H1 (cell line): ENCODE data around the gene NTN1.

Experiments used
- POU5F1 ChIP-seq: IDR thresholded peaks from 2 replicates; pipeline ENCODE4 v1.6.1; 2011; ENCODE audit warnings: low read depth, mild to moderate bottlenecking, low read length, moderate library complexity
- TAF1 ChIP-seq: IDR thresholded peaks from 2 replicates; pipeline ENCODE4 v1.6.1; 2011; ENCODE audit warnings: mild to moderate bottlenecking, low read depth, low read length
- TEAD4 ChIP-seq: IDR thresholded peaks from 2 replicates; pipeline ENCODE4 v1.6.1; 2012; ENCODE audit warnings: low read depth, low read length, inconsistent platforms, mixed read lengths
- TF ChIP-seq, protein P1 (sequence below): IDR thresholded peaks from 2 replicates; pipeline ENCODE4 v1.6.1; 2012; ENCODE audit warnings: inconsistent platforms
- TF ChIP-seq, protein P2 (sequence below), 3 experiments: IDR thresholded peaks; 1 replicate in 2 of 3; 2 replicates in 1 of 3; pipeline versions ENCODE4 v1.5.1 to v1.6.1; 2011; ENCODE audit warnings: low read length in 3 of 3, mild to moderate bottlenecking in 3 of 3, inconsistent platforms in 2 of 3, low read depth in 1 of 3, moderate library complexity in 1 of 3; ENCODE audit not compliant: insufficient read depth in 1 of 3; ENCODE audit errors: control extremely low read depth in 1 of 3

DNA sequence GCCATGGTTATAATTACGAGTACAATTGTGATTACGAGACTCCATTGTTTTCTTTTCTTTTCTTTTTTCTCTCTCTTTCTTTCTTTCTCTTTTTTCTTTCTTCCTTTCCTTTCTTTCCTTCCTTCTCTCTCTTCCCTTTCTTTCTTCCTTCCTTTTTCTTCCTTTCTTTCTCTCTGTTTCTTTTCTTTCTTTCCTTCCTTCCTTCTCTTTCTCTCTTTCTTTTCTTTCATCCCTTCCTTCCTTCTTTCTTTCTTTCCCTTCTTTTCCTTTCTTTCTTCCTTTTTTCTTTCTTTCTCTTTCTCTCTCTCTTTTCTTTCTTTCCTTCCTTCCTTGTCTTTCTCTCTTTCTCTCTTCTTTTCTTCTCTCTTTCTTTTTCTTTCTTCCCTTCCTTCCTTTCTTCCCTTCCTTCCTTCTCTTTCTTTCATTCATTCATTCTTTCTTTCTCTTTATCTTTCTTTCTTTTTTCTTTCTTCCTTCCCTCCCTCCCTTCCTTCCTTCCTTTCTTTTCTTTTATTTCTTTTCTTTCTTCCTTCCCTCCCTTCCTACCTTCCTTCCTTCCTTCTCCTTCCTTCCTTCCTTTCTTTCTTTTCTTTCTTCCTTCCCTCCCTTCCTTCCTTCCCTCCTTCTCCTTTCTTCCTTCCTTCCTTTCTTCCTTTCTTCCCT lies 14.1 kb upstream of the NTN1 start:
- TF ChIP-seq TAF1 (no peak), POU5F1 (no peak), TEAD4 (no peak)
- TF ChIP-seq, protein P1, sequence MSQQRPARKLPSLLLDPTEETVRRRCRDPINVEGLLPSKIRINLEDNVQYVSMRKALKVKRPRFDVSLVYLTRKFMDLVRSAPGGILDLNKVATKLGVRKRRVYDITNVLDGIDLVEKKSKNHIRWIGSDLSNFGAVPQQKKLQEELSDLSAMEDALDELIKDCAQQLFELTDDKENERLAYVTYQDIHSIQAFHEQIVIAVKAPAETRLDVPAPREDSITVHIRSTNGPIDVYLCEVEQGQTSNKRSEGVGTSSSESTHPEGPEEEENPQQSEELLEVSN: no peak
- TF ChIP-seq, protein P2, sequence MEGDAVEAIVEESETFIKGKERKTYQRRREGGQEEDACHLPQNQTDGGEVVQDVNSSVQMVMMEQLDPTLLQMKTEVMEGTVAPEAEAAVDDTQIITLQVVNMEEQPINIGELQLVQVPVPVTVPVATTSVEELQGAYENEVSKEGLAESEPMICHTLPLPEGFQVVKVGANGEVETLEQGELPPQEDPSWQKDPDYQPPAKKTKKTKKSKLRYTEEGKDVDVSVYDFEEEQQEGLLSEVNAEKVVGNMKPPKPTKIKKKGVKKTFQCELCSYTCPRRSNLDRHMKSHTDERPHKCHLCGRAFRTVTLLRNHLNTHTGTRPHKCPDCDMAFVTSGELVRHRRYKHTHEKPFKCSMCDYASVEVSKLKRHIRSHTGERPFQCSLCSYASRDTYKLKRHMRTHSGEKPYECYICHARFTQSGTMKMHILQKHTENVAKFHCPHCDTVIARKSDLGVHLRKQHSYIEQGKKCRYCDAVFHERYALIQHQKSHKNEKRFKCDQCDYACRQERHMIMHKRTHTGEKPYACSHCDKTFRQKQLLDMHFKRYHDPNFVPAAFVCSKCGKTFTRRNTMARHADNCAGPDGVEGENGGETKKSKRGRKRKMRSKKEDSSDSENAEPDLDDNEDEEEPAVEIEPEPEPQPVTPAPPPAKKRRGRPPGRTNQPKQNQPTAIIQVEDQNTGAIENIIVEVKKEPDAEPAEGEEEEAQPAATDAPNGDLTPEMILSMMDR (IDR thresholded peaks at IDR 0.05; ENCODE audit: control extremely low read depth in 1 of 3, insufficient read depth in 1 of 3, low read depth in 1 of 3, low read length in 3 of 3): no peak
